ENCODE measurements around the gene CLRN1. TPM values are rescaled to one million over a fixed set of nuclear protein-coding genes. Genes with fewer than 3 reads are reported as not detected.

CLRN1 gene
- polyA plus RNA-seq, 1 donor from 2014 or later, result 0.27 TPM

- H3K9me2 ChIP-seq (ENCODE audit: insufficient read depth, low read length), result no peaks in the 10 kb centered on the region
- no peak overlapping the region for H3K4me2 ChIP-seq (ENCODE audit: low read length)
- no peak overlapping the region for H3K9ac ChIP-seq (ENCODE audit: low read length)
- H3K36me3 ChIP-seq (ENCODE audit: insufficient read depth, low read length), result no peaks in the 10 kb centered on the region
- H4K20me1 ChIP-seq (ENCODE audit: insufficient read depth), result no peaks in the 10 kb centered on the region
- H3K27ac ChIP-seq (ENCODE audit: low read length), result no peak overlapping the region
- no peaks in the 10 kb centered on the region for H3K27me3 ChIP-seq (ENCODE audit: insufficient read depth, low read depth, low read length)
- no peak overlapping the region for H2AFZ ChIP-seq (ENCODE audit: low read depth, low read length)
- no peaks in the 10 kb centered on the region for H3K9me3 ChIP-seq (ENCODE audit: low read length)
- no peaks in the 10 kb centered on the region for H3F3A ChIP-seq (ENCODE audit: insufficient read depth, low read length, poor library complexity, severe bottlenecking)
- no peak overlapping the region for H3K4me3 ChIP-seq (ENCODE audit: low read length)
- TF ChIP-seq POLR2AphosphoS5 (IDR thresholded peaks at IDR 0.05), result no peak
- TF ChIP-seq MXI1 (conservative IDR thresholded peaks at IDR 0.05; ENCODE audit: poor library complexity, severe bottlenecking), result no peak
- no peak for TF ChIP-seq EP300 (conservative IDR thresholded peaks at IDR 0.05; ENCODE audit: poor library complexity, severe bottlenecking)
- no peak for TF ChIP-seq SMC3 (conservative IDR thresholded peaks at IDR 0.05; ENCODE audit: poor library complexity)
- TF ChIP-seq CTCF (IDR thresholded peaks at IDR 0.05; ENCODE audit: poor library complexity, severe bottlenecking), result no peak
- TF ChIP-seq EZH2 (IDR thresholded peaks at IDR 0.05; ENCODE audit: borderline replicate concordance, insufficient read depth, low read length, poor library complexity, severe bottlenecking), result no peak
- TF ChIP-seq RAD21 (conservative IDR thresholded peaks at IDR 0.05), result no peak
- TF ChIP-seq, protein P1, sequence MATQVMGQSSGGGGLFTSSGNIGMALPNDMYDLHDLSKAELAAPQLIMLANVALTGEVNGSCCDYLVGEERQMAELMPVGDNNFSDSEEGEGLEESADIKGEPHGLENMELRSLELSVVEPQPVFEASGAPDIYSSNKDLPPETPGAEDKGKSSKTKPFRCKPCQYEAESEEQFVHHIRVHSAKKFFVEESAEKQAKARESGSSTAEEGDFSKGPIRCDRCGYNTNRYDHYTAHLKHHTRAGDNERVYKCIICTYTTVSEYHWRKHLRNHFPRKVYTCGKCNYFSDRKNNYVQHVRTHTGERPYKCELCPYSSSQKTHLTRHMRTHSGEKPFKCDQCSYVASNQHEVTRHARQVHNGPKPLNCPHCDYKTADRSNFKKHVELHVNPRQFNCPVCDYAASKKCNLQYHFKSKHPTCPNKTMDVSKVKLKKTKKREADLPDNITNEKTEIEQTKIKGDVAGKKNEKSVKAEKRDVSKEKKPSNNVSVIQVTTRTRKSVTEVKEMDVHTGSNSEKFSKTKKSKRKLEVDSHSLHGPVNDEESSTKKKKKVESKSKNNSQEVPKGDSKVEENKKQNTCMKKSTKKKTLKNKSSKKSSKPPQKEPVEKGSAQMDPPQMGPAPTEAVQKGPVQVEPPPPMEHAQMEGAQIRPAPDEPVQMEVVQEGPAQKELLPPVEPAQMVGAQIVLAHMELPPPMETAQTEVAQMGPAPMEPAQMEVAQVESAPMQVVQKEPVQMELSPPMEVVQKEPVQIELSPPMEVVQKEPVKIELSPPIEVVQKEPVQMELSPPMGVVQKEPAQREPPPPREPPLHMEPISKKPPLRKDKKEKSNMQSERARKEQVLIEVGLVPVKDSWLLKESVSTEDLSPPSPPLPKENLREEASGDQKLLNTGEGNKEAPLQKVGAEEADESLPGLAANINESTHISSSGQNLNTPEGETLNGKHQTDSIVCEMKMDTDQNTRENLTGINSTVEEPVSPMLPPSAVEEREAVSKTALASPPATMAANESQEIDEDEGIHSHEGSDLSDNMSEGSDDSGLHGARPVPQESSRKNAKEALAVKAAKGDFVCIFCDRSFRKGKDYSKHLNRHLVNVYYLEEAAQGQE (IDR thresholded peaks at IDR 0.05; ENCODE audit: borderline replicate concordance), result no peak
- no peak for TF ChIP-seq TAF1 (IDR thresholded peaks at IDR 0.05; ENCODE audit: low read depth)
- no peaks in the 10 kb centered on the region for H3K79me2 ChIP-seq (replicated peaks; ENCODE audit: insufficient read depth, low read length)
Measured at GRCh38 chr3:150985711-150986110, 13.2 kb upstream of the CLRN1 start.

DNA sequence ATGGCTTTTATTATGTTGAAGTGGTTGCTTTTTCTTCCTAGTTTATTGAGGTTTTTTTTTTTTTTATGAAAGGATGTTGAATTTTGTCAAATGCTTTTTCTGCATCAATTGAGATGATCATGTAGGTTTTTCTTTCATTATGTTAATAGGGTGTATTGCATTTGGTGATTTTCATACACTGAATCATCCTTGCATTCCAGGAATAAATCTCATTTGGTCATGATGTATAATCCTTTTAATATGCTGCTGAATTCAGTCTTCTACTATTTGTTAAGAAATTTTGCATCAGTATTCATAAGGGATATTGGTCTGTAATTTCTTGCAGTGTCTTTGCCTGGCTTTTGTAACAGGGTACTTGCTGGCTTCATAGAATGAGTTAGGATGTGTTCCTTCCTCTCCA, 11.5 kb upstream of the CLRN1 start:
- Histone ChIP-seq H3K9me3 (ENCODE audit: low read length) (no peaks in the 10 kb centered on the region), H3K9ac (ENCODE audit: low read length) (no peak overlapping the region), H3F3A (ENCODE audit: insufficient read depth, low read length, poor library complexity, severe bottlenecking) (no peaks in the 10 kb centered on the region), H3K36me3 (ENCODE audit: insufficient read depth, low read length) (no peaks in the 10 kb centered on the region), H4K20me1 (ENCODE audit: insufficient read depth) (no peaks in the 10 kb centered on the region), H3K4me2 (ENCODE audit: low read length) (no peak overlapping the region), H2AFZ (ENCODE audit: low read depth, low read length) (no peak overlapping the region), H3K79me2 (replicated peaks; ENCODE audit: insufficient read depth, low read length) (no peaks in the 10 kb centered on the region), H3K27me3 (ENCODE audit: insufficient read depth, low read depth, low read length) (no peaks in the 10 kb centered on the region), H3K4me3 (ENCODE audit: low read length) (no peak overlapping the region), H3K27ac (ENCODE audit: low read length) (no peak overlapping the region), H3K9me2 (ENCODE audit: insufficient read depth, low read length) (no peaks in the 10 kb centered on the region)
- TF ChIP-seq EP300 (conservative IDR thresholded peaks at IDR 0.05; ENCODE audit: poor library complexity, severe bottlenecking), result no peak
- no peak for TF ChIP-seq SMC3 (conservative IDR thresholded peaks at IDR 0.05; ENCODE audit: poor library complexity)
- no peak for TF ChIP-seq EZH2 (IDR thresholded peaks at IDR 0.05; ENCODE audit: borderline replicate concordance, insufficient read depth, low read length, poor library complexity, severe bottlenecking)
- no peak for TF ChIP-seq POLR2AphosphoS5 (IDR thresholded peaks at IDR 0.05)
- TF ChIP-seq CTCF (IDR thresholded peaks at IDR 0.05; ENCODE audit: poor library complexity, severe bottlenecking), result no peak
- TF ChIP-seq TAF1 (IDR thresholded peaks at IDR 0.05; ENCODE audit: low read depth), result no peak
- TF ChIP-seq RAD21 (conservative IDR thresholded peaks at IDR 0.05), result no peak
- no peak for TF ChIP-seq MXI1 (conservative IDR thresholded peaks at IDR 0.05; ENCODE audit: poor library complexity, severe bottlenecking)
- TF ChIP-seq, protein P1 (IDR thresholded peaks at IDR 0.05; ENCODE audit: borderline replicate concordance), result no peak

Data from neural cell (in vitro differentiated cells).